Right lobe of liver (tissue), 6 donors: ENCODE data around the gene ACTR5. TPM values are rescaled to one million over a fixed set of nuclear protein-coding genes. Genes with fewer than 3 reads are reported as not detected.
A peak's percentile ranks its signal among the peaks of the same experiment; 100 is the strongest.

ENCODE experiments used
- ATAC-seq, 4 donors: fragments of 200-7000 bp; cut with Tn5 transposase; one replicate each; pipeline ENCODE4 v1.9.1; 2020; ENCODE audit warnings: mild to moderate bottlenecking in 4 of 4, moderate library complexity in 4 of 4
- DNase-seq, 3 donors: peaks; one replicate each; pipeline ENCODE4 v3.0.0-alpha.2; 2020
- H3K27ac ChIP-seq, 3 donors: fragments of 200-600 bp; one replicate each; pipeline ENCODE4 v1.8.0; 2022
- H3K27me3 ChIP-seq, 2 donors: fragments of 200-600 bp; one replicate each; pipeline ENCODE4 v1.8.0; 2022
- H3K36me3 ChIP-seq, 4 donors: fragments of 200-600 bp; sonication (generic) in 1 of 4; one replicate each; pipeline versions ENCODE4 v1.5.1 to v1.8.0; 2017 to 2022; ENCODE audit warnings: control low read depth in 1 of 4
- H3K4me1 ChIP-seq, 4 donors: fragments of 200-600 bp; sonication (generic) in 1 of 4; one replicate each; pipeline versions ENCODE4 v1.5.1 to v1.8.0; 2017 to 2022; ENCODE audit warnings: control low read depth in 1 of 4
- H3K4me3 ChIP-seq, 3 donors: fragments of 200-600 bp; one replicate each; pipeline ENCODE4 v1.8.0; 2022
- H3K9me3 ChIP-seq, 4 donors: fragments of 200-600 bp; sonication (generic) in 1 of 4; one replicate each; pipeline versions ENCODE4 v1.5.1 to v1.8.0; 2017 to 2022; ENCODE audit warnings: control low read depth in 1 of 4
- POLR2A ChIP-seq: fragments of 450-650 bp; IDR thresholded peaks from one replicate; pipeline ENCODE4 v1.6.1; 2017; ENCODE audit warnings: antibody characterized with exemption, mild to moderate bottlenecking
- WGBS: methylation state at CpG from one replicate; pipeline ENCODE4 v1.1.6; 2018; ENCODE audit warnings: low coverage, low lambda C conversion rate; ENCODE audit not compliant: insufficient coverage; ENCODE audit errors: missing lambda C conversion rate; 5-methylcytosine and 5-hydroxymethylcytosine counted together
- intact Hi-C, 2 donors: fragments of 100-400 bp; cut with DNase I; formaldehyde crosslinking; loops; one replicate each; pipeline versions ENCODE4 v1.11.2 to v1.14.1; 2022
- total RNA-seq, 6 experiments: library from RNA; depleted of rRNA in 2 of 6; stranded (reverse); fragments of >200 nt in 2 of 6; fragmentation: NEBNext Ultra II Directional in 3 of 6; extraction: Animal tissue kit (Norgen Biotek cat#: 25700) in 3 of 6; gene quantifications; one replicate each; pipeline versions ENCODE4 v1.1.0 to v1.2.4, GENCODE V29; 2016 to 2023
- TF ChIP-seq, protein P1 (sequence below), 4 donors: fragments of 200-600 bp in 3 of 4; fragments of 450-650 bp in 1 of 4; IDR thresholded peaks; one replicate each; pipeline versions ENCODE4 v1.5.1 to v1.8.0; 2016 to 2022; ENCODE audit warnings: antibody characterized with exemption in 4 of 4, mild to moderate bottlenecking in 2 of 4
- donor health status: DM: no; HTN: yes; CAD: no.
- donor health status: DM: no; HTN: no; CAD: no.
- donor health status: DM: no; HTN: no; CAD: no.
- donor health status: DM: no; HTN: yes; CAD: no.
- donor health status: DM: no; HTN: yes; CAD: no.

Gene ACTR5
- total RNA-seq, 6 experiments from 2014 or later = 3.0 to 5.6 (median 3.7) TPM

DNA sequence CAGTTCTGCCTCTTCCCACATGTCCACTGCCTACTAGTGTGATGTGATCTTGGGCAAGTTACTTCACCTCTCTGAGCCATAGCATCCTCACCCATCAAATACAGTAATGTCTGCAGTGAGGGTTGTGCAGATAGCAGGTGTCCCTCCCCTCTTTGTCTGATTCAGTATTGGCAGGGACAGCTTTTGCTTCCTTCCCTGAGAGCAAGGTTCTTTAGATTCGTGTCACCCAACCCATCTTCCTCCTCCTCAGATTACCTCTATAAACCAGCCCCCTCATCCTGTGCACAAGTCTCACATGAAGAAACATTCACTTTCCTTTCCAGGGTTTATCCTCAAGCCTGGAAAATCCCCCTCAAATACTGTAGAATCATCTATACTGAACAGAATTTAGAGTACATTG is 15.4 kb downstream of the ACTR5 start:
- TF ChIP-seq, protein P1, sequence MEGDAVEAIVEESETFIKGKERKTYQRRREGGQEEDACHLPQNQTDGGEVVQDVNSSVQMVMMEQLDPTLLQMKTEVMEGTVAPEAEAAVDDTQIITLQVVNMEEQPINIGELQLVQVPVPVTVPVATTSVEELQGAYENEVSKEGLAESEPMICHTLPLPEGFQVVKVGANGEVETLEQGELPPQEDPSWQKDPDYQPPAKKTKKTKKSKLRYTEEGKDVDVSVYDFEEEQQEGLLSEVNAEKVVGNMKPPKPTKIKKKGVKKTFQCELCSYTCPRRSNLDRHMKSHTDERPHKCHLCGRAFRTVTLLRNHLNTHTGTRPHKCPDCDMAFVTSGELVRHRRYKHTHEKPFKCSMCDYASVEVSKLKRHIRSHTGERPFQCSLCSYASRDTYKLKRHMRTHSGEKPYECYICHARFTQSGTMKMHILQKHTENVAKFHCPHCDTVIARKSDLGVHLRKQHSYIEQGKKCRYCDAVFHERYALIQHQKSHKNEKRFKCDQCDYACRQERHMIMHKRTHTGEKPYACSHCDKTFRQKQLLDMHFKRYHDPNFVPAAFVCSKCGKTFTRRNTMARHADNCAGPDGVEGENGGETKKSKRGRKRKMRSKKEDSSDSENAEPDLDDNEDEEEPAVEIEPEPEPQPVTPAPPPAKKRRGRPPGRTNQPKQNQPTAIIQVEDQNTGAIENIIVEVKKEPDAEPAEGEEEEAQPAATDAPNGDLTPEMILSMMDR (IDR thresholded peaks at IDR 0.05) = no peak
- TF ChIP-seq POLR2A = no peak
- intact Hi-C loops = no loop called here
- H3K36me3 ChIP-seq = peaks cover 0 to 41% (median 9%) of the 10 kb centered on the region in 4 donors

DNA sequence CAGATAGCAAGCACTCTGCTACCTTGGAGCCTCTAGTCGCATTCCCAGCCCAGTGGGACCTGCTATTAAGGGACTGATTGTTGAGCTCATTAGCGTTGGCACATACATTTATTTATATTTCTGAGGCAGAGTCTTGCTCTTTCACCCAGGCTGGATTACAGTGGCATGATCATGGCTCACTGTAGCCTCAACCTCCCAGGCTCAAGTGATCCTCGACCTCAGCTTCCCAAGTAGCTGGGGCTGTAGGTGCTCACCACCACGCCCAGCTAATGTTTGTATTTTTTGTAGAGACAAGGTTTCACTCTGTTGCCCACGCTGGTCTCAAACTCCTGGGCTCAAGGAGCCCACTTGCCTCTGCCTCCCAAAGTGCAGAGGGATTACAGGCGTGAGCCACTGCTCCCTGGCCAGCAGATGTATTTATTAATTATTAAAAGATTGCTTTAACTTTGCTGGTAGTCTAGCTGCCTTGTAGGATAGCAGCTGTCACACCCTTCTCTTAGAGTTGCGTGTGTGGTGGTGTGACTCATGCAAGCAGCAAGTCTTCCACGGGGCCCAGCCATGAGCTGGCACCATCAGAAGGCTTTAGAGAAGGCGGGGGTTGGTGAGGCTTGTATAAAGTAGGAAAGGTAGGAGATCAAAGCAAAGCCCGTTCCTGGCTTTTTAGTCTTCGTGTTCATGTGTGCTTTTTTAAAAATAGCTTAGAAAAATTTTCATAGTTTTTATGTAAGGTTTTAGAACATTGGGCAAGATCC is 16.5 kb downstream of the ACTR5 start:
- H3K4me3 ChIP-seq = no peak overlapping the region
- 72% methylated on average over 9 of the region's 11 CpGs for WGBS
- H3K4me1 ChIP-seq = peaks cover 0 to 16% (median 8%) of the 10 kb centered on the region in 4 donors
- intact Hi-C loops = no loop called here
- no peak overlapping the region for H3K27ac ChIP-seq
- DNase-seq (peak in 1 of 3 donors; percentile 54), ATAC-seq (peak; percentile 33 to 95 (median 52))
- H3K36me3 ChIP-seq = peaks cover 0 to 50% (median 5%) of the 10 kb centered on the region in 4 donors
- no peaks in the 10 kb centered on the region for H3K27me3 ChIP-seq
- TF ChIP-seq, protein P1 (IDR thresholded peaks at IDR 0.05) = no peak
- TF ChIP-seq POLR2A = no peak
- H3K9me3 ChIP-seq = no peaks in the 10 kb centered on the region

More for the DNA sequence above, 15.4 kb downstream of the ACTR5 start:
- H3K9me3 ChIP-seq = no peaks in the 10 kb centered on the region
- WGBS = 64% methylated on average over 1 of the region's 1 CpG
- peaks cover 0 to 16% (median 8%) of the 10 kb centered on the region in 4 donors for H3K4me1 ChIP-seq
- ATAC-seq (no peak), DNase-seq (no peak)
- no peak overlapping the region for H3K27ac ChIP-seq
- H3K27me3 ChIP-seq = no peaks in the 10 kb centered on the region
- no peak overlapping the region for H3K4me3 ChIP-seq

DNA sequence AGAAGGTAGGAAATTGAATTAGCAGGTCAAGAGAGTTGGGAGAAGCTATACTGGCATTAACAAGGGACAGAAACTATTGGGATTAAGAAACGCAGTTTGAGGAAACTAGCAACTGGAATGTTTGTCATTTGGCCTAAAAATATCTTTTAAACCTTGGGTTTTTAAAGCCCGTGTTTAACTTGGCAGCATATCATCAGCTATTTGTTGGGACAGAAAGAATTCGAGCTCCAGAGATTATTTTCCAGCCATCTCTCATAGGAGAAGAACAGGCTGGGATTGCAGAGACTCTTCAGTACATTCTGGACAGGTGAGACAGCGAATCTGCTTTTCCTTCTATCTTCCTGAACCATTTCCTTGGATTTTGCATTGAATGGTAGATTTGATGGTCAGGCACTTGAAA is 17.8 kb downstream of the ACTR5 start:
- peak overlapping the region in 1 of 3 donors; percentile 72 for H3K27ac ChIP-seq
- intact Hi-C loops = no loop called here
- H3K36me3 ChIP-seq = peaks cover 0 to 38% (median 5%) of the 10 kb centered on the region in 4 donors
- no peaks in the 10 kb centered on the region for H3K27me3 ChIP-seq
- H3K9me3 ChIP-seq = no peaks in the 10 kb centered on the region
- ATAC-seq (peak; percentile 49 to 71 (median 64)), DNase-seq (no peak)
- 35% methylated on average over 3 of the region's 4 CpGs for WGBS
- TF ChIP-seq, protein P1 (IDR thresholded peaks at IDR 0.05) = no peak
- no peak for TF ChIP-seq POLR2A
- H3K4me1 ChIP-seq = peaks cover 0 to 16% (median 8%) of the 10 kb centered on the region in 4 donors
- no peak overlapping the region for H3K4me3 ChIP-seq

DNA sequence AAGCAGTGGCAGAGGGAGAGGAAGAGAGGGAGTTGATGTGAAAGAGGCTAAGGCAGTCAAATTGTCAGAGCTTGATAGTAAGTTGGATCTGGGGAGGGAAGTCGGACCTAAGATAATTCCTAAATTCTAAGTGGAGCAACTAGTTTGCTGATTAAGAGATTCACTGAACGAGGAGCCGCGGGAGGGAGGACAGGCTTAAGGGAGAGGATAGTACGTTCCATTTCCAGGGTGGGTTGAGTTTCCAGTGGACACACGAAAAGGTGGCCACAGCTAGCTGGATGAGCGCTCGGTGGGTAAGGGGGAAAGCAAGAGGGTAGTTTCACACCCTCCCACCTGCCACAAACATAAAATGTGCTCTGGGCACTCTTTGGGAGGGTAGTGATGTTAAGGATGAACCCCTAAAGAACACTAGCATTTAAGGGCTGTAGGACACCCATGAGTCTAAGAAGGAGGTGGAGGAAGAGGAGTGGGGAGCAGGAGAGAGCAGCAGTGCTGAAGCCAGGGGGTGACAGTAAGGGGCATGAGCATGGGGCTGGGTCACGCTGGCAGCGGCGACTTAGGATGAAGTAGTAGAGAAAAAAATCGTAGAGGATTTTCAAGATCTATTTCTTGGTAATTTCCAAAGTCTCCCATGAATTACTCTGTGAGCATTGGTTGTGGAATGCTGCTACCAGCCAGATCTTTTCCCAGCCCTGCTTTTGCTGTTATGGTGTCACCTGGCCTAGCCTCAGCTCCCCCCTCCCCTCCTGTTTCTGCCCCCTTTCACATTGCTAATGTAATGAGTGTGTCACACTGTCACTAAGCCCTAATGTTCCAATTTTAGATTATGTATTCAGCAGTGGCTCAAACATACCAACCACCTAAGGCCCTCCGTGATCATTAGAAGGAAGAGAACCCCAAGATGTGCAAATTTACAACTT is 21.4 kb downstream of the ACTR5 start:
- H3K27ac ChIP-seq = no peak overlapping the region
- H3K9me3 ChIP-seq = no peaks in the 10 kb centered on the region
- DNase-seq = no peak
- 74% methylated on average over 6 of the region's 13 CpGs for WGBS
- no peak for ATAC-seq
- H3K27me3 ChIP-seq = no peaks in the 10 kb centered on the region
- peaks cover 0 to 39% (median 1%) of the 10 kb centered on the region in 4 donors for H3K36me3 ChIP-seq
- peaks cover 0 to 16% (median 8%) of the 10 kb centered on the region in 4 donors for H3K4me1 ChIP-seq
- TF ChIP-seq POLR2A = no peak
- TF ChIP-seq, protein P1 (IDR thresholded peaks at IDR 0.05) = no peak
- intact Hi-C loops = no loop called here
- H3K4me3 ChIP-seq = no peak overlapping the region
